Measurements from ENCODE around the gene APOA1.

Gene APOA1

GRCh38 chr11:116876656-116877055 is 39.2 kb upstream of the APOA1 start:
- POLR2A ChIA-PET: interaction anchor here (0.6 kb wide), 1 partner anchor 303 kb away, joined by 5 read pairs; no protein-coding TSS in a partner anchor
- CTCF ChIA-PET: interaction anchor here (1.1 to 8.7 kb wide), 4 partner anchors 9 to 228 kb away, joined by 3 to 132 read pairs (median 26); no protein-coding TSS in a partner anchor
- TF ChIP-seq CTCF (IDR thresholded peaks at IDR 0.05; ENCODE audit: control extremely low read depth, extremely low read depth, low read depth, missing control alignments): no peak
- DNase-seq (ENCODE audit: extremely low spot score): no peak

GRCh38 chr11:116875194-116875593 is 37.8 kb upstream of the APOA1 start:
- ChIA-PET CTCF (no interaction called here), POLR2A (no interaction called here)
- TF ChIP-seq CTCF (IDR thresholded peaks at IDR 0.05; ENCODE audit: control extremely low read depth, extremely low read depth, low read depth, missing control alignments): no peak
- DNase-seq (ENCODE audit: extremely low spot score): no peak

- ChIA-PET POLR2A (no interaction called here), CTCF (interaction anchor here (1.4 to 1.5 kb wide), 3 partner anchors 10 to 232 kb away, joined by 3 to 5 read pairs (median 5); no protein-coding TSS in a partner anchor)
- DNase-seq (ENCODE audit: extremely low spot score): no peak
- TF ChIP-seq CTCF (IDR thresholded peaks at IDR 0.05; ENCODE audit: control extremely low read depth, extremely low read depth, low read depth, missing control alignments): no peak
These were observed 36.8 kb upstream of the APOA1 start for GRCh38 chr11:116874251-116874650.

GRCh38 chr11:116873381-116873780 is 36.0 kb upstream of the APOA1 start:
- CTCF ChIA-PET: interaction anchor here (1.3 to 2.1 kb wide), 5 partner anchors 9 to 233 kb away, joined by 3 to 6 read pairs (median 5); no protein-coding TSS in a partner anchor
- POLR2A ChIA-PET: no interaction called here
- no peak for DNase-seq (ENCODE audit: extremely low spot score)
- no peak for TF ChIP-seq CTCF (IDR thresholded peaks at IDR 0.05; ENCODE audit: control extremely low read depth, extremely low read depth, low read depth, missing control alignments)

GRCh38 chr11:116871248-116871647 is 33.8 kb upstream of the APOA1 start:
- no peak for DNase-seq (ENCODE audit: extremely low spot score)
- no peak for TF ChIP-seq CTCF (IDR thresholded peaks at IDR 0.05; ENCODE audit: control extremely low read depth, extremely low read depth, low read depth, missing control alignments)
- POLR2A ChIA-PET: no interaction called here
- CTCF ChIA-PET: interaction anchor here (1.3 kb wide), 2 partner anchors 9 to 16 kb away, joined by 3 to 4 read pairs; no protein-coding TSS in a partner anchor

GRCh38 chr11:116870054-116870453 is 32.6 kb upstream of the APOA1 start:
- POLR2A ChIA-PET: no interaction called here
- no peak for TF ChIP-seq CTCF (IDR thresholded peaks at IDR 0.05; ENCODE audit: control extremely low read depth, extremely low read depth, low read depth, missing control alignments)
- CTCF ChIA-PET: interaction anchor here (0.9 to 4.0 kb wide), 7 partner anchors 8 to 79 kb away, joined by 3 to 24 read pairs (median 4); no protein-coding TSS in a partner anchor
- no peak for DNase-seq (ENCODE audit: extremely low spot score)
